Gastrocnemius medialis (tissue), 4 donors: ENCODE data around the gene BASP1.

Source experiments
- POLR2A ChIP-seq, 2 donors: fragments of 450-650 bp; IDR thresholded peaks; one replicate each; pipeline ENCODE4 v1.6.1; 2017; ENCODE audit warnings: antibody characterized with exemption in 2 of 2, mild to moderate bottlenecking in 2 of 2, moderate library complexity in 2 of 2
- TF ChIP-seq, protein P1 (sequence below), 5 experiments: fragments of 450-650 bp in 3 of 5; fragments of 200-600 bp in 2 of 5; sonication (generic) in 2 of 5; IDR thresholded peaks in 4 of 5; conservative IDR thresholded peaks in 1 of 5; 1 replicate in 4 of 5; 2 replicates in 1 of 5; pipeline ENCODE4 v1.5.1; 2016 to 2019; ENCODE audit warnings: antibody characterized with exemption in 5 of 5, mild to moderate bottlenecking in 3 of 5, moderate library complexity in 3 of 5

DNA sequence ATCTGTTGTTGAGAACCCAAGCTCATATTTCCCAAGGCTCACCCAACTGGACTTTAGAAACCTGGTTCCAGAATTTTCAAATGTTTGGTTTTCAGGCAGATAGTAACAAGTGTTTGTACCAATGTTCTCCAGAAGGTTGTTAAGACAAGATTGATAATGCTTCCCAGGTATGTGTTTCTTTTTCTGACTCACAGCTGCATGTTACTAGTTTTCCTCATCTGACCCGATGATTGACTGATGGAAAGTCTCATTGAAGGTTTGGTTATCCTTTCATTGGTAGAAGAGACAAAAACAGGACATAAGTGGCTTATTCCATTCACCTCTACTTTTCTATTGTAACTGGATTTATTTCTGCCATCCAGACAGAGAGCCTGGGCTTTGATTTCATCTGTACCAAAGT lies 10.4 kb downstream of the BASP1 start:
- TF ChIP-seq POLR2A (IDR thresholded peaks at IDR 0.05): no peak
- TF ChIP-seq, protein P1, sequence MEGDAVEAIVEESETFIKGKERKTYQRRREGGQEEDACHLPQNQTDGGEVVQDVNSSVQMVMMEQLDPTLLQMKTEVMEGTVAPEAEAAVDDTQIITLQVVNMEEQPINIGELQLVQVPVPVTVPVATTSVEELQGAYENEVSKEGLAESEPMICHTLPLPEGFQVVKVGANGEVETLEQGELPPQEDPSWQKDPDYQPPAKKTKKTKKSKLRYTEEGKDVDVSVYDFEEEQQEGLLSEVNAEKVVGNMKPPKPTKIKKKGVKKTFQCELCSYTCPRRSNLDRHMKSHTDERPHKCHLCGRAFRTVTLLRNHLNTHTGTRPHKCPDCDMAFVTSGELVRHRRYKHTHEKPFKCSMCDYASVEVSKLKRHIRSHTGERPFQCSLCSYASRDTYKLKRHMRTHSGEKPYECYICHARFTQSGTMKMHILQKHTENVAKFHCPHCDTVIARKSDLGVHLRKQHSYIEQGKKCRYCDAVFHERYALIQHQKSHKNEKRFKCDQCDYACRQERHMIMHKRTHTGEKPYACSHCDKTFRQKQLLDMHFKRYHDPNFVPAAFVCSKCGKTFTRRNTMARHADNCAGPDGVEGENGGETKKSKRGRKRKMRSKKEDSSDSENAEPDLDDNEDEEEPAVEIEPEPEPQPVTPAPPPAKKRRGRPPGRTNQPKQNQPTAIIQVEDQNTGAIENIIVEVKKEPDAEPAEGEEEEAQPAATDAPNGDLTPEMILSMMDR (IDR thresholded peaks at IDR 0.05 in 4 of 5, conservative IDR thresholded peaks at IDR 0.05 in 1 of 5): no peak
